Measurements from ENCODE around the gene TBX5. TPM values are rescaled to one million over a fixed set of nuclear protein-coding genes. Genes with fewer than 3 reads are reported as not detected.

TBX5 gene
- total RNA-seq, 1 experiment from 2014 or later, result not detected

DNA sequence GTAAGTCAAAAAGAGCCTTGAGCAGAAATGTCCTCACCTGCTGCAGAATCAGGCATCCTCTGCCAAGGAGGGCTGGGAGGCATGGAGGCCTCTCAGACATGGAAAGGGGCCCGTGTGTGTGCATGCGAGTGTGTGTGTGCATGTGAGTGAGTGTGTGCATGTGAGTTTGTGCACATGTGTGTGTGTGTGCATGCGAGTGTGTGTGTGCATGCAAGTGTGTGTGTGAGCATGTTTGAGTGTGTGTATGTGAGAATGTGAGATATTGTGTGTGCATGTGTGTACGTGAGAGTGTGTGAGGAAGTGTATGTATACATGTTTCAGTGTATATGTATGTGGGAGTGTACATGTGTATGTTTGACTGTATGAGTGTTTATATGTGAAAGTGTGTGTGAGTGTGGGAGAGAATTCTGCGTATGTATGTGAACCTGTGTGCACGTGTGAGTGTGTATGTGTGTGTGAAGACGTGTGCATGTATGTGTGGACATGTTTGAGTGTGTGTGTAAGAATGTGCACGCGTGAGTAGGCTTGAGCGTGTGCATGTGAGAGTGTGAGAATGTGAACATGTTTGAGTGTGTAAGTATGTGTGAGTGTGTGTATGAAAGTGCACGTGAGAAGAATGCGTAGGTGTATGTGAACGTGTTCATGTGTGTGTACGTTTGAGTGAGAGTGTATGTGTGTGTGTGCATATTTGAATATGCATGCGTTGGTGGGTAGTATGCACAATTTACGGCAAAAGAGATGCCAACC, 90.8 kb downstream of the TBX5 start:
- DNase-seq, result no peak
- Histone ChIP-seq H3K27me3 (no peaks in the 10 kb centered on the region; the same call in 1 of the 2 replicates), H3K4me1 (no peaks in the 10 kb centered on the region), H3K27ac (no peak overlapping the region), H3K9me3 (replicated peaks) (no peaks in the 10 kb centered on the region), H3K36me3 (no peaks in the 10 kb centered on the region), H3K4me3 (no peak overlapping the region)

DNA sequence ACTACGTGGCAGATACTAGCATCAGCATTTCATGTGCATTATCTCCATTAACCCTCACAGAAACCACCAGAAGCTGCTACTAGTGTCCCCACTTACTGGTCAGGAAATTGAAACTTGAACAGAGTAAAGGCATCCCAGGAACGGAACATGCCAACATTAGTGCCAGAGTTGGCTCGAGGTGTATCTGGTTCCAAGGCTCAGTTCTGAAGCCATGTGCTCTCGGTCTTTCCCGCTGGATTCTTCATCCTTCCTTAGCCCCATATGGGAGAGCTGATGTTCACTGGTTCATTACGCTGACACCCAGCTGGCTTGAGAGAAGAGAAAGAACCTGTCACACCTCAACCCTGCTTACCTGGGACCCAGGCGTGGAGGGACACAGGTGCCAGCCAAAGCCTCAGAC, 91.5 kb downstream of the TBX5 start:
- H3K9me3 ChIP-seq (replicated peaks), result no peaks in the 10 kb centered on the region
- DNase-seq, result no peak

GRCh38 chr12:114313910-114314309, 92.0 kb downstream of the TBX5 start:
- H3K9me3 ChIP-seq (replicated peaks), result no peaks in the 10 kb centered on the region
- no peak overlapping the region for H3K4me3 ChIP-seq
- H3K27ac ChIP-seq, result no peak overlapping the region
- H3K27me3 ChIP-seq, result no peaks in the 10 kb centered on the region; the same call in 1 of the 2 replicates
- H3K36me3 ChIP-seq, result no peaks in the 10 kb centered on the region
- DNase-seq, result no peak
- no peaks in the 10 kb centered on the region for H3K4me1 ChIP-seq

More for the DNA sequence above, 91.5 kb downstream of the TBX5 start:
- Histone ChIP-seq H3K4me1 (no peaks in the 10 kb centered on the region), H3K36me3 (no peaks in the 10 kb centered on the region), H3K4me3 (no peak overlapping the region), H3K27me3 (no peaks in the 10 kb centered on the region; the same call in 1 of the 2 replicates), H3K27ac (no peak overlapping the region)

- H3K36me3 ChIP-seq, result no peaks in the 10 kb centered on the region
- H3K27me3 ChIP-seq, result no peaks in the 10 kb centered on the region
- H3K4me1 ChIP-seq, result no peaks in the 10 kb centered on the region
- no peak overlapping the region for H3K27ac ChIP-seq
- no peak for DNase-seq
- H3K4me3 ChIP-seq, result no peak overlapping the region
- H3K9me3 ChIP-seq (replicated peaks), result no peaks in the 10 kb centered on the region
Observed at GRCh38 chr12:114311974-114312373, 94.0 kb downstream of the TBX5 start.

DNA sequence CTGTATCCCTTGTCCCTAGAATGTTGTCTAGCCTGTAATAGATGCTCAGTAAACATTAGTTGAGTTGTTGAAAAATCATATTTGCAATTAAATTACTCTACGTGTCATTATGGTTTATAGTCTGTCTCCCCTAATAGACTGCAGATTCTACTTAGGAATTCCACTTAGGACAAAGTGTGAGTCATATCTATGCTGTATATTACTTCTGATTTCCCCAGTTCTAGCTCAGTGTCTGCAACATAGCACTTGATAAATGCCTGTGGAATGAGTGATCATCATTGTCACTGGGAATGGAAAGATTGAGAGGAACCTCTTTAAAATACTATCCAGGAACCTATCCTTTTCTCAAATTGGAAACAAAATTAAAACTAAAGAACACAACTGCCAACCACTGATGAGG, 99.3 kb downstream of the TBX5 start:
- H3K4me1 ChIP-seq, result no peaks in the 10 kb centered on the region
- H3K4me3 ChIP-seq, result no peak overlapping the region
- no peak overlapping the region for H3K27ac ChIP-seq
- no peak for DNase-seq
- no peaks in the 10 kb centered on the region for H3K36me3 ChIP-seq
- no peaks in the 10 kb centered on the region for H3K27me3 ChIP-seq
- no peaks in the 10 kb centered on the region for H3K9me3 ChIP-seq (replicated peaks)

GRCh38 chr12:114305446-114305845, 100.5 kb downstream of the TBX5 start:
- no peak overlapping the region for H3K4me3 ChIP-seq
- H3K9me3 ChIP-seq (replicated peaks), result no peaks in the 10 kb centered on the region
- H3K36me3 ChIP-seq, result no peaks in the 10 kb centered on the region
- no peak overlapping the region for H3K27ac ChIP-seq
- no peaks in the 10 kb centered on the region for H3K4me1 ChIP-seq
- no peaks in the 10 kb centered on the region for H3K27me3 ChIP-seq
- no peak for DNase-seq
